ENCODE data around the gene RHBDF1.
"Not testable (repeated sequence)": the region's sequence is repeated elsewhere in the genome, so short reads cannot be mapped to it uniquely, and the experiment has no call there.

Gene RHBDF1

GRCh38 chr16:35011-35677 lies 37.3 kb downstream of the RHBDF1 start:
- no peaks in the 10 kb centered on the region; the same call in 1 of the 2 replicates for H4K20me1 ChIP-seq (ENCODE audit: low read depth, low read length)
- H3K27ac ChIP-seq (ENCODE audit: low read depth, low read length) = no peak overlapping the region

GRCh38 chr16:34648-34987 lies 37.8 kb downstream of the RHBDF1 start:
- no peaks in the 10 kb centered on the region for H3K27me3 ChIP-seq (ENCODE audit: low read length)
- H3K27ac ChIP-seq (ENCODE audit: low read depth, low read length) = no peak overlapping the region
- no peaks in the 10 kb centered on the region; the same call in 1 of the 2 replicates for H4K20me1 ChIP-seq (ENCODE audit: low read depth, low read length)
- H3K9me3 ChIP-seq (ENCODE audit: insufficient read depth, low read length) = no peaks in the 10 kb centered on the region
- TF ChIP-seq CTCF (IDR thresholded peaks at IDR 0.05; ENCODE audit: insufficient read depth, low read length, poor library complexity, severe bottlenecking) (no peak), EZH2phosphoT487 (conservative IDR thresholded peaks at IDR 0.05; ENCODE audit: low read length) (no peak)
- no peak overlapping the region for H2AFZ ChIP-seq (ENCODE audit: low read depth, low read length, severe bottlenecking)
- no peak overlapping the region for H3K4me2 ChIP-seq (ENCODE audit: low read depth, low read length, poor library complexity, severe bottlenecking)
- no peaks in the 10 kb centered on the region for H3K79me2 ChIP-seq (ENCODE audit: insufficient read depth, low read length)
- H3K4me3 ChIP-seq (ENCODE audit: insufficient read depth, low read length, poor library complexity, severe bottlenecking) = no peak overlapping the region
- H3K9ac ChIP-seq (ENCODE audit: low read length) = no peak overlapping the region
- no peaks in the 10 kb centered on the region for H3K9me2 ChIP-seq (replicated peaks; ENCODE audit: insufficient read depth, low read length)
- no peaks in the 10 kb centered on the region for H3K36me3 ChIP-seq (ENCODE audit: low read length)
- no peaks in the 10 kb centered on the region for H3F3A ChIP-seq (ENCODE audit: insufficient read depth)

More at GRCh38 chr16:35011-35677, 37.3 kb downstream of the RHBDF1 start:
- no peak overlapping the region for H3K4me2 ChIP-seq (ENCODE audit: low read depth, low read length, poor library complexity, severe bottlenecking)
- H3K9ac ChIP-seq (ENCODE audit: low read length) = no peak overlapping the region
- TF ChIP-seq EZH2phosphoT487 (conservative IDR thresholded peaks at IDR 0.05; ENCODE audit: low read length) = no peak
- TF ChIP-seq CTCF (IDR thresholded peaks at IDR 0.05; ENCODE audit: insufficient read depth, low read length, poor library complexity, severe bottlenecking) = no peak
- H3K9me3 ChIP-seq (ENCODE audit: insufficient read depth, low read length) = no peaks in the 10 kb centered on the region
- H3K36me3 ChIP-seq (ENCODE audit: low read length) = no peaks in the 10 kb centered on the region
- no peaks in the 10 kb centered on the region for H3K9me2 ChIP-seq (replicated peaks; ENCODE audit: insufficient read depth, low read length)
- no peaks in the 10 kb centered on the region for H3F3A ChIP-seq (ENCODE audit: insufficient read depth)
- H3K4me3 ChIP-seq (ENCODE audit: insufficient read depth, low read length, poor library complexity, severe bottlenecking) = no peak overlapping the region
- H3K79me2 ChIP-seq (ENCODE audit: insufficient read depth, low read length) = no peaks in the 10 kb centered on the region
- H3K27me3 ChIP-seq (ENCODE audit: low read length) = no peaks in the 10 kb centered on the region
- H2AFZ ChIP-seq (ENCODE audit: low read depth, low read length, severe bottlenecking) = no peak overlapping the region

GRCh38 chr16:33877-34647 lies 38.4 kb downstream of the RHBDF1 start:
- Histone ChIP-seq H3K27ac (ENCODE audit: low read depth, low read length) (no peak overlapping the region), H4K20me1 (ENCODE audit: low read depth, low read length) (no peaks in the 10 kb centered on the region; the same call in 1 of the 2 replicates), H3K9me3 (ENCODE audit: insufficient read depth, low read length) (no peaks in the 10 kb centered on the region), H3K4me3 (ENCODE audit: insufficient read depth, low read length, poor library complexity, severe bottlenecking) (no peak overlapping the region), H3K36me3 (ENCODE audit: low read length) (no peaks in the 10 kb centered on the region), H3K79me2 (ENCODE audit: insufficient read depth, low read length) (no peaks in the 10 kb centered on the region), H3F3A (ENCODE audit: insufficient read depth) (no peaks in the 10 kb centered on the region), H3K9ac (ENCODE audit: low read length) (no peak overlapping the region), H3K9me2 (replicated peaks; ENCODE audit: insufficient read depth, low read length) (no peaks in the 10 kb centered on the region), H3K27me3 (ENCODE audit: low read length) (no peaks in the 10 kb centered on the region), H2AFZ (ENCODE audit: low read depth, low read length, severe bottlenecking) (no peak overlapping the region), H3K4me2 (ENCODE audit: low read depth, low read length, poor library complexity, severe bottlenecking) (no peak overlapping the region)
- TF ChIP-seq EZH2phosphoT487 (conservative IDR thresholded peaks at IDR 0.05; ENCODE audit: low read length) (no peak), CTCF (IDR thresholded peaks at IDR 0.05; ENCODE audit: insufficient read depth, low read length, poor library complexity, severe bottlenecking) (no peak)

GRCh38 chr16:33154-33876 lies 39.1 kb downstream of the RHBDF1 start:
- H3K36me3 ChIP-seq (ENCODE audit: low read length); H3K27ac ChIP-seq (ENCODE audit: low read depth, low read length); H3K9me3 ChIP-seq (ENCODE audit: insufficient read depth, low read length); H3K9me2 ChIP-seq (replicated peaks; ENCODE audit: insufficient read depth, low read length); H3K9ac ChIP-seq (ENCODE audit: low read length); H3K79me2 ChIP-seq (ENCODE audit: insufficient read depth, low read length); H3F3A ChIP-seq (ENCODE audit: insufficient read depth); H3K4me2 ChIP-seq (ENCODE audit: low read depth, low read length, poor library complexity, severe bottlenecking); H2AFZ ChIP-seq (ENCODE audit: low read depth, low read length, severe bottlenecking); H4K20me1 ChIP-seq (ENCODE audit: low read depth, low read length); H3K27me3 ChIP-seq (ENCODE audit: low read length); H3K4me3 ChIP-seq (ENCODE audit: insufficient read depth, low read length, poor library complexity, severe bottlenecking): not testable (repeated sequence)

- H3K27ac ChIP-seq (ENCODE audit: low read depth, low read length); H4K20me1 ChIP-seq (ENCODE audit: low read depth, low read length); H3K9me3 ChIP-seq (ENCODE audit: insufficient read depth, low read length); H3K9ac ChIP-seq (ENCODE audit: low read length); H3K79me2 ChIP-seq (ENCODE audit: insufficient read depth, low read length); H2AFZ ChIP-seq (ENCODE audit: low read depth, low read length, severe bottlenecking); H3K36me3 ChIP-seq (ENCODE audit: low read length); H3K4me2 ChIP-seq (ENCODE audit: low read depth, low read length, poor library complexity, severe bottlenecking); H3F3A ChIP-seq (ENCODE audit: insufficient read depth); H3K27me3 ChIP-seq (ENCODE audit: low read length); H3K4me3 ChIP-seq (ENCODE audit: insufficient read depth, low read length, poor library complexity, severe bottlenecking); H3K9me2 ChIP-seq (replicated peaks; ENCODE audit: insufficient read depth, low read length): not testable (repeated sequence)
Measured at GRCh38 chr16:30627-31026, 41.8 kb downstream of the RHBDF1 start.

Data from SU-DHL-6 (cell line).